Measurements from ENCODE around the gene RNMT.
"Not testable (repeated sequence)": the region's sequence is repeated elsewhere in the genome, so short reads cannot be mapped to it uniquely, and the experiment has no call there.

The RNMT gene

GRCh38 chr18:13726232-13726971 is at the start of gene RNMT, which contains the start of gene FAM210A:
TSS of gene RNMT (plus strand) at chr18:13726673. CDS start at chr18:13731518, 4,845 bp downstream.
TSS of gene FAM210A (minus strand) at chr18:13726558. CDS start at chr18:13682077, 44,481 bp downstream.
- peak within 1 kb of the TSS; percentile 83 to 99 (median 93) for H3K4me2 ChIP-seq
- no peaks in the 10 kb centered on the region for H3K27me3 ChIP-seq
- H3K4me1 ChIP-seq: peaks cover 21 to 48% (median 32%) of the 10 kb centered on the region in 10 experiments
- no peak for TF ChIP-seq Cebpa-rat (IDR thresholded peaks at IDR 0.05)
- peaks cover 7 to 89% (median 54%) of the 10 kb centered on the region in 11 experiments; a peak in 17 of 22 replicates for H4K20me1 ChIP-seq
- H3K4me3 ChIP-seq: peak within 1 kb of the TSS; percentile 85 to 99 (median 90)
- peak within 1 kb of the TSS; percentile 76 to 93 (median 86) for H3K27ac ChIP-seq
- H3K9me3 ChIP-seq (replicated peaks in 1 of 11): peaks cover 0 to 8% (median 0%) of the 10 kb centered on the region in 11 experiments; a peak in 5 of 22 replicates
- H3K9ac ChIP-seq: peak within 1 kb of the TSS; percentile 85 to 94 (median 90)
- H3K36me3 ChIP-seq: peaks cover 10 to 32% (median 20%) of the 10 kb centered on the region in 11 experiments; a peak in 21 of 22 replicates

- not testable (repeated sequence) for H3K27ac ChIP-seq; H3K4me2 ChIP-seq; H3K27me3 ChIP-seq; H3K9me3 ChIP-seq (replicated peaks in 1 of 11); H3K4me3 ChIP-seq; H3K9ac ChIP-seq
- H3K36me3 ChIP-seq: peaks cover 10 to 51% (median 22%) of the 10 kb centered on the region in 11 experiments; a peak in 20 of 22 replicates
- H4K20me1 ChIP-seq: peaks cover 8 to 60% (median 23%) of the 10 kb centered on the region in 11 experiments; a peak in 15 of 22 replicates
- peaks cover 0 to 22% (median 6%) of the 10 kb centered on the region in 10 experiments; a peak in 10 of 20 replicates for H3K4me1 ChIP-seq
Measured at GRCh38 chr18:13677350-13677749, 49.1 kb upstream of the RNMT start.

GRCh38 chr18:13680612-13681011 is 45.9 kb upstream of the RNMT start:
- Histone ChIP-seq H3K4me3 (no peak overlapping the region), H3K9ac (no peak overlapping the region), H3K9me3 (replicated peaks in 1 of 11) (peaks cover 0 to 14% (median 6%) of the 10 kb centered on the region in 11 experiments; a peak in 9 of 22 replicates), H3K27ac (no peak overlapping the region), H3K4me2 (no peak overlapping the region), H4K20me1 (peaks cover 3 to 82% (median 37%) of the 10 kb centered on the region in 11 experiments; a peak in 16 of 22 replicates), H3K36me3 (peaks cover 10 to 67% (median 25%) of the 10 kb centered on the region in 11 experiments; a peak in 20 of 22 replicates), H3K27me3 (no peaks in the 10 kb centered on the region), H3K4me1 (peaks cover 0 to 22% (median 6%) of the 10 kb centered on the region in 10 experiments; a peak in 10 of 20 replicates)
- no peak for TF ChIP-seq Cebpa-rat (IDR thresholded peaks at IDR 0.05)

- Histone ChIP-seq H3K9me3 (replicated peaks in 1 of 11) (peaks cover 0 to 15% (median 6%) of the 10 kb centered on the region in 11 experiments; a peak in 9 of 22 replicates), H3K4me2 (no peak overlapping the region), H4K20me1 (peaks cover 3 to 90% (median 46%) of the 10 kb centered on the region in 11 experiments; a peak in 16 of 22 replicates), H3K27me3 (no peaks in the 10 kb centered on the region), H3K27ac (no peak overlapping the region), H3K36me3 (peaks cover 10 to 67% (median 25%) of the 10 kb centered on the region in 11 experiments; a peak in 20 of 22 replicates), H3K4me1 (peaks cover 0 to 22% (median 6%) of the 10 kb centered on the region in 10 experiments; a peak in 10 of 20 replicates), H3K4me3 (no peak overlapping the region), H3K9ac (no peak overlapping the region)
- no peak for TF ChIP-seq Cebpa-rat (IDR thresholded peaks at IDR 0.05)
Measured at GRCh38 chr18:13681701-13682100, 44.8 kb upstream of the RNMT start.

GRCh38 chr18:13684546-13684945 is 41.9 kb upstream of the RNMT start:
- Histone ChIP-seq H3K9me3 (replicated peaks in 1 of 11) (peaks cover 0 to 36% (median 24%) of the 10 kb centered on the region in 11 experiments; a peak in 19 of 22 replicates), H4K20me1 (peaks cover 15 to 95% (median 42%) of the 10 kb centered on the region in 11 experiments; a peak in 17 of 22 replicates), H3K4me2 (no peak overlapping the region), H3K27me3 (no peaks in the 10 kb centered on the region), H3K9ac (no peak overlapping the region), H3K4me3 (no peak overlapping the region), H3K36me3 (peaks cover 26 to 70% (median 47%) of the 10 kb centered on the region in 11 experiments), H3K4me1 (peaks cover 0 to 12% (median 5%) of the 10 kb centered on the region in 10 experiments; a peak in 7 of 20 replicates), H3K27ac (no peak overlapping the region)
- TF ChIP-seq Cebpa-rat (IDR thresholded peaks at IDR 0.05): no peak

GRCh38 chr18:13688191-13689136 is 38.0 kb upstream of the RNMT start:
- Histone ChIP-seq H4K20me1 (peaks cover 8 to 72% (median 31%) of the 10 kb centered on the region in 11 experiments; a peak in 16 of 22 replicates), H3K27me3 (no peaks in the 10 kb centered on the region), H3K4me3 (no peak overlapping the region), H3K4me1 (no peaks in the 10 kb centered on the region), H3K9me3 (replicated peaks in 1 of 11) (peaks cover 11 to 66% (median 50%) of the 10 kb centered on the region in 11 experiments; a peak in 21 of 22 replicates), H3K27ac (no peak overlapping the region), H3K9ac (no peak overlapping the region), H3K4me2 (no peak overlapping the region), H3K36me3 (peaks cover 16 to 48% (median 33%) of the 10 kb centered on the region in 11 experiments; a peak in 21 of 22 replicates)
- no peak for TF ChIP-seq Cebpa-rat (IDR thresholded peaks at IDR 0.05)

GRCh38 chr18:13690060-13690459 is 36.4 kb upstream of the RNMT start:
- not testable (repeated sequence) for H3K9ac ChIP-seq, H3K4me1 ChIP-seq, H3K4me3 ChIP-seq, H3K27ac ChIP-seq, H3K27me3 ChIP-seq, H3K4me2 ChIP-seq
- Histone ChIP-seq H4K20me1 (peaks cover 5 to 56% (median 26%) of the 10 kb centered on the region in 11 experiments; a peak in 15 of 22 replicates), H3K9me3 (replicated peaks in 1 of 11) (peaks cover 20 to 76% (median 64%) of the 10 kb centered on the region in 11 experiments; a peak in 21 of 22 replicates), H3K36me3 (peaks cover 16 to 37% (median 27%) of the 10 kb centered on the region in 11 experiments; a peak in 21 of 22 replicates)

GRCh38 chr18:13695337-13695736 is 31.1 kb upstream of the RNMT start:
- not testable (repeated sequence) for H3K9ac ChIP-seq, H3K4me1 ChIP-seq, H3K27ac ChIP-seq, H3K27me3 ChIP-seq, H3K4me3 ChIP-seq, H3K4me2 ChIP-seq
- peaks cover 66 to 93% (median 84%) of the 10 kb centered on the region in 11 experiments for H3K9me3 ChIP-seq (replicated peaks in 1 of 11)
- H4K20me1 ChIP-seq: peaks cover 0 to 37% (median 0%) of the 10 kb centered on the region in 11 experiments; a peak in 4 of 22 replicates
- H3K36me3 ChIP-seq: peaks cover 23 to 45% (median 38%) of the 10 kb centered on the region in 11 experiments; a peak in 21 of 22 replicates
